Articular chondrocyte of knee joint (primary cell): ENCODE results near the gene NDC80. TPM values are rescaled to one million over a fixed set of nuclear protein-coding genes. Genes with fewer than 3 reads are reported as not detected.

Experiments used
- small RNA-seq: library from RNA; depleted of rRNA; stranded (forward); fragments of <200 nt; gene quantifications from one replicate; pipeline ENCODE3, GENCODE V24; 2012
- total RNA-seq: library from RNA; depleted of rRNA; stranded (reverse); fragments of >200 nt; gene quantifications from 2 replicates; pipeline ENCODE4 v1.2.3, GENCODE V29; 2012

Gene NDC80
- total RNA-seq: 15.2 and 29.0 TPM in 2 replicates

DNA sequence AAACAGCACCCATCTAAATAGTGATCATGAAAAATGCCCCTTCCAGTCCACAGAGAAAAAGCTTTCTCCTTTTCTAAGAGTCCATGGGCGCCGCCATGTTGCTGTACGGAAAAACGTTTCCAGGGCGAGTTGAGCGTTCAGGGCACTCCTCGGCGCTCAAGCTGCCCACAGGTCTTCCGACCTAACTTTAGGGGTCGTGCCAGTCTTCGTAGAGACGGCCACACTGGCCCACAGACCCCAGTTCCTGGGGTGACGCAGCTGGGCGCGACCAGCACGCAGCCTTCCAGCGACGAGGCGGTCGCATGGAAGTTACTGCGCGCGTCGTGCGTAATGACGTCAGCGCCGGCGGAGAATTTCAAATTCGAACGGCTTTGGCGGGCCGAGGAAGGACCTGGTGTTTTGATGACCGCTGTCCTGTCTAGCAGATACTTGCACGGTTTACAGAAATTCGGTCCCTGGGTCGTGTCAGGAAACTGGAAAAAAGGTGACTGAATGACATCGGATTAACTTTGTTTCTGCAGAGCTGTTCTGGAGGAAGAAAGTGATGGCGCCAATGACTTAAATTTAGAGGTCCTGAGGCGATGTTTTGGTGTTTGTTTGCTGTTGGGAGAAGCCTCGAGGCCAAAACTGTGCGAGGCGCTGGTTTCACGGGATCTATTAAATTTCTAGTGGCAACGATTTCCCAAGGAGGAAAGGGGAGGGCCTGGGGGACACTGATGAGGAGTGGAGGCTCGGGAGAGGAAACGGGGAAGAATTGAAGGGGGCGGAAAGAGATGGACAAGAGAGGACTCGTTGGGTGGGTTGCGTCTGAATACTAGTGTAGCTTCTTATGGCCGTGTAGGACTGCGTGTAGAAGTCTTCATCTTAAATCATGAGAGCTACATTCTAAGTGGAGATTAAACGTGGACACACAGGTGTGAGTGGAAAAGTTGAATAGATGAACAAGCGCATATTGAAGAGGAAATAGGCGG is at the start of gene NDC80, which contains the start of gene METTL4:
TSS of gene NDC80 (plus strand) at position 358 of the 971 bp plus-strand sequence. CDS start 1,429 bp downstream, outside the sequence.
TSS of gene METTL4 (minus strand) at position 306 of the 971 bp plus-strand sequence. CDS start 4,289 bp downstream, outside the sequence.

DNA sequence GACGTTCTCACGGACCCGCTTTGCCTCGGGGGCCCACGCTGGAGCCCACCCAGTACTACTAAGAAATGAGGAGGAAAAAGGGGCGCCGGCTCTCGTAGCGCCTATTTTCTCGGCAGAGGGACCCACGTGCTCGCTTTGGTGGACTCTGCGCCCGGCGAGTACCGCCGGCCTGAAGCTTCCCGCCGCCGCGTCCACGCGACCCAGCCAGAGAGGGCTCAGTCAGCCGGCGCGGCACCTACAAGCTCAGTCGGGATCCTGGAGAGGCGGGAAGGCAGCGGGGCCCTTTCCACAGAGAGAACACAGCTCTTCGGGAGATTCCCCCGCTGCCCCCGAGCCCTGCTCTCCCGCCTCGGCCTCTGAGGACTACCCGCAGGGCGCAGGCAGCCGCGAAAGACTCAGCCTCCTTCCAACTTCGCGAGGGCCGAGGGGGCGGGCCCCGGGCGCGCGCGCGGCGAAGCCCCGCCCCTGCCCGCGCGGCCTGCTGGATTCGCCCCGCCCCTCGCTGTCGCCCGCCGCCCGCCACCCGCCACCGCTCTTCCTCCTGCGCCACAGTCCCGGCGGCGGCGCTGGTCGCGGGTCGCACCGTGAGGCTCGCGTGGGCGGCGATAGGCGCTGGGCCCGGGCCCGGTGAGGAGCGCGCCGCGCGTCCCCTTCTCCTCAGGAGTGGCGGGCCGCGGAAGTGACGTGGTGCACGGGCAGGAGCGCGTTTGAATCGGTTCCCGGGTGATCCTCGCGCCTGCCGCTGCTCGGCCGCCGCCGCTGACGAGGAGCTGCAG is 84.0 kb downstream of the NDC80 start, which contains the start of gene SMCHD1:
TSS of gene SMCHD1 (plus strand) at position 549 of the 776 bp plus-strand sequence. CDS start 350 bp downstream, outside the sequence.

Small RNA genes within 50 kb of the gene (small RNA-seq; reads per million reads assigned to genes)
- gene RF00019 (not detected), gene RF01233 (not detected), gene RNU6-340P (0.46 reads per million, percentile 9 among the genes with 10 or more reads in this experiment)

Other genes starting within 250 kb of the NDC80 start
- gene METTL4, start 52 bp upstream of the NDC80 start, total RNA-seq: 13.3 and 15.5 TPM in 2 replicates
- gene SMCHD1, start 84.2 kb downstream of the NDC80 start, total RNA-seq: 70.4 and 90.9 TPM in 2 replicates